Thyroid gland (tissue), 4 donors: ENCODE measurements around the gene FAM20C.

Source experiments
- CTCF ChIP-seq, 6 experiments: fragments of 200-600 bp in 3 of 6; fragments of 450-650 bp in 3 of 6; sonication (generic) in 3 of 6; IDR thresholded peaks; one replicate each; pipeline ENCODE4 v1.5.1; 2016 to 2019; ENCODE audit warnings: antibody characterized with exemption in 6 of 6, mild to moderate bottlenecking in 2 of 6, inconsistent platforms in 1 of 6, moderate library complexity in 1 of 6
- POLR2A ChIP-seq, 2 donors: fragments of 450-650 bp; IDR thresholded peaks; one replicate each; pipeline ENCODE4 v1.6.1; 2017; ENCODE audit warnings: antibody characterized with exemption in 2 of 2, mild to moderate bottlenecking in 2 of 2, moderate library complexity in 1 of 2

- TF ChIP-seq CTCF (IDR thresholded peaks at IDR 0.05), result no peak
- TF ChIP-seq POLR2A (IDR thresholded peaks at IDR 0.05), result no peak
Measured at GRCh38 chr7:179948-180694, 12.2 kb upstream of the FAM20C start.
